RWPE2 (cell line): ENCODE results near the gene IYD.

Experiments used
- ATAC-seq: fragments of 200-7000 bp; cut with Tn5 transposase; 3 replicates; pipeline ENCODE4 v1.9.1; 2021; ENCODE audit warnings: low read depth
- DNase-seq: peaks from one replicate; pipeline ENCODE4 v3.0.0-alpha.2; 2020; ENCODE audit warnings: low spot score
- H3K27ac ChIP-seq: fragments of 450-650 bp; 2 replicates; pipeline ENCODE4 v1.5.1; 2017; ENCODE audit warnings: mild to moderate bottlenecking; ENCODE audit not compliant: poor library complexity, severe bottlenecking
- H3K27me3 ChIP-seq: fragments of 250-450 bp; sonication (Bioruptor Pico); 2 replicates; pipeline ENCODE4 v1.5.1; 2021; ENCODE audit warnings: mild to moderate bottlenecking, moderate library complexity; ENCODE audit not compliant: insufficient read depth, poor library complexity, severe bottlenecking
- H3K36me3 ChIP-seq: fragments of 250-450 bp; sonication (Bioruptor Pico); 2 replicates; pipeline ENCODE4 v1.5.1; 2020; ENCODE audit warnings: low read depth, mild to moderate bottlenecking, moderate library complexity
- H3K4me1 ChIP-seq: fragments of 250-450 bp; sonication (Bioruptor Pico); 2 replicates; pipeline ENCODE4 v1.5.1; 2021; ENCODE audit warnings: mild to moderate bottlenecking, moderate library complexity; ENCODE audit not compliant: insufficient read depth, poor library complexity, severe bottlenecking
- H3K4me3 ChIP-seq: fragments of 250-450 bp; sonication (Bioruptor Pico); 2 replicates; pipeline ENCODE4 v1.5.1; 2021; ENCODE audit warnings: mild to moderate bottlenecking, moderate library complexity; ENCODE audit not compliant: severe bottlenecking
- H3K9me3 ChIP-seq: fragments of 250-450 bp; sonication (Bioruptor Pico); 2 replicates; pipeline ENCODE4 v1.5.1; 2021; ENCODE audit warnings: mild to moderate bottlenecking, moderate library complexity; ENCODE audit not compliant: severe bottlenecking
- TF ChIP-seq, protein P1 (sequence below): fragments of 450-650 bp; IDR thresholded peaks from one replicate; pipeline ENCODE4 v1.5.1; 2017; ENCODE audit warnings: mild to moderate bottlenecking, moderate library complexity; ENCODE audit not compliant: poor library complexity, severe bottlenecking

IYD gene

DNA sequence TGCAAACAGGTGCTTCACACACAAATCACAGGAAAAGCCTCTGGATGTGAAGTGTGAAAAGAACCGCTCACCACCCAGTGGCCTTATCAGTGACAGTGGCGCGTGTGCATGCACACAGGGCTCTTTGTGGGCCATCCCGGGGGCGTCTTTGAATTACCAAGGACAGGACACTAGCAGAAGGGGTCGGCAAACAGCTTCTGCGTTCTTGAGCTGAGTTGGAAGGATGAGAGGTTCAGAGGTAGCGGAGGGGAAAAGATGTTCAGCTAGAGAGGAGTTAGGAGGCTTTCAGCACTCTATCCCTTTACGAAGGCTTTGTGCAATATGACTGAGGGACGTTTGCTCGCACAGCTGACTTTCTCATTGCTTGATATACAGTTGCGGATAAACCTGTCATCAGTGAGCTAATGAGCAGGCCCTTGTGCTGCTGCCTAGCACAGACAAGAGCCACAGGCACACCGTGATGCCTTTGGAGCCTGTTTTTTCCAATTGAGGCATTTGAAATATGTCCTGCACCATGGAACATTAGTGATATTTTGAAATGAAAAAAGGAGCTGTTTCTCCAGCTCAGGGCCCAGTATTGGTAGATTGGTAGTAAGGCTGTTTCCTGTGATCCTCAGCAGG lies 83.1 kb downstream of the IYD start:
- Histone ChIP-seq H3K4me3 (no peak overlapping the region), H3K27me3 (no peaks in the 10 kb centered on the region), H3K27ac (no peak overlapping the region), H3K9me3 (no peaks in the 10 kb centered on the region), H3K36me3 (no peaks in the 10 kb centered on the region), H3K4me1 (no peaks in the 10 kb centered on the region)
- TF ChIP-seq, protein P1, sequence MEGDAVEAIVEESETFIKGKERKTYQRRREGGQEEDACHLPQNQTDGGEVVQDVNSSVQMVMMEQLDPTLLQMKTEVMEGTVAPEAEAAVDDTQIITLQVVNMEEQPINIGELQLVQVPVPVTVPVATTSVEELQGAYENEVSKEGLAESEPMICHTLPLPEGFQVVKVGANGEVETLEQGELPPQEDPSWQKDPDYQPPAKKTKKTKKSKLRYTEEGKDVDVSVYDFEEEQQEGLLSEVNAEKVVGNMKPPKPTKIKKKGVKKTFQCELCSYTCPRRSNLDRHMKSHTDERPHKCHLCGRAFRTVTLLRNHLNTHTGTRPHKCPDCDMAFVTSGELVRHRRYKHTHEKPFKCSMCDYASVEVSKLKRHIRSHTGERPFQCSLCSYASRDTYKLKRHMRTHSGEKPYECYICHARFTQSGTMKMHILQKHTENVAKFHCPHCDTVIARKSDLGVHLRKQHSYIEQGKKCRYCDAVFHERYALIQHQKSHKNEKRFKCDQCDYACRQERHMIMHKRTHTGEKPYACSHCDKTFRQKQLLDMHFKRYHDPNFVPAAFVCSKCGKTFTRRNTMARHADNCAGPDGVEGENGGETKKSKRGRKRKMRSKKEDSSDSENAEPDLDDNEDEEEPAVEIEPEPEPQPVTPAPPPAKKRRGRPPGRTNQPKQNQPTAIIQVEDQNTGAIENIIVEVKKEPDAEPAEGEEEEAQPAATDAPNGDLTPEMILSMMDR = no peak
- ATAC-seq = no peak
- no peak for DNase-seq

DNA sequence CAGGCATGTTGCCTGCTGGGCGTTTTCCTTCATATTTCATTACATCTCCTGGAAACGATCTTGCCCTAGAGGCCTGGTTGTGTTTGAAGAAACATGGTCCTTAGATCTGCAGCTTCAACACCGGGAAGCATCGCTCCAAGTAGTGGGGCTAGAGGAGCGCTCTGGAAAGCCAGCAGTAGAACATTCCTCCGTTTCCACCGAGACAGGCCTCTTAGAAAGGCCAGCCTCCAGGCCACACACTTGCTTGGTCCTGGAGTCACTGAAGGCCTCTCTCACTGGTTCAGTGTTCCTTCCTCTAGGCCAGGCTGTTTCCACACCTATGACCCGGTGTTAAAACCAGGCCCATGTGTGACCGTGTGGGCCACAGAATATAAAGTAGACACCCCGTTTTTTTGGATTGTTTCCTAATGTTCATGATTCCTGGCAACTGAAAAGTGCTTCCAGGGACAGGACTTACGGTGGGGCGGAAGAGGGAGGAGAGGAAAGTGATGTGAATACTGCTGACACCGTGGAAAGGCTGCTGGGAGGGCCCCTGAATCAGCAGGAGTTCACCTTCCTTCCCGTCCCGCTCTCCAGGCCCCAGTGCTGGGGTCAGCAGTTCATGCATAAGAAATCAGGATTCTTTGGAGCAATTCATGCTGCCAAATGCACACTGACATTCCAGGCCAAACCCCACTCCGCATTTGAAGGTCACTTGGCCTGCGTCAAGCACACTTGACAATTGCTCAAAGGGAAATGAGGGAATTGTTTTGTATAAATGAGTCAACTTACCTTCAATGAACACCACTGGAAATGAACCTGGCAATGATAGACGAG lies 83.8 kb downstream of the IYD start:
- H3K4me3 ChIP-seq = no peak overlapping the region
- TF ChIP-seq, protein P1 = no peak
- H3K27me3 ChIP-seq = no peaks in the 10 kb centered on the region
- H3K9me3 ChIP-seq = no peaks in the 10 kb centered on the region
- ATAC-seq (no peak), DNase-seq (no peak)
- no peaks in the 10 kb centered on the region for H3K4me1 ChIP-seq
- no peak overlapping the region for H3K27ac ChIP-seq
- H3K36me3 ChIP-seq = no peaks in the 10 kb centered on the region

DNA sequence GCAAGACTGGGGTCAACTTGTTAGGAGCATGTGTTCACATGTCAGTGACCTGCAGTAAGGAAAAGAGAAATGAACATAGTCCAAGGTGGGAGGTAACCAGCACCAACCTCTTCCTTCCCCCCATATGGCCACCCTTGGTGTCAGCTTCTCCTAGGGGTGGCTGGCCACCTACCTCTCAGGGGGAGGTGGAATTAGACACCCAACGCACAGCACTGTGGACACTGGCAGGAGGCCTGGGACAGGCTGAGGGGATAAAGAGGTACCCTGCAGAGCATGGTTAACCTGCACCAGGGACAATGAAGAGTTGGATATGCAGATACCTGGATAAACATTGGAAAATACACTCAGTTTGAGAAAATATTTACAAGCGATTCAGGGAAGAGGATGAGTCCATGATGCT lies 84.5 kb downstream of the IYD start:
- DNase-seq = no peak

More for the DNA sequence above, 84.5 kb downstream of the IYD start:
- Histone ChIP-seq H3K27ac (no peak overlapping the region), H3K4me3 (no peak overlapping the region), H3K27me3 (no peaks in the 10 kb centered on the region), H3K4me1 (no peaks in the 10 kb centered on the region), H3K9me3 (no peaks in the 10 kb centered on the region), H3K36me3 (no peaks in the 10 kb centered on the region)
- TF ChIP-seq, protein P1 = no peak
- no peak for ATAC-seq
